BE2C (cell line): Measurements from ENCODE around the gene CD99.

Source experiments
- DNase-seq: peaks from one replicate; pipeline ENCODE4 v3.0.0-alpha.2; 2020
- H3K27me3 ChIP-seq: fragments of 250-450 bp; sonication (Bioruptor Pico); 2 replicates; pipeline ENCODE4 v1.5.1; 2020; ENCODE audit warnings: mild to moderate bottlenecking
- H3K36me3 ChIP-seq: fragments of 250-450 bp; sonication (Bioruptor Pico); 2 replicates; pipeline ENCODE4 v1.5.1; 2020; ENCODE audit warnings: mild to moderate bottlenecking
- H3K4me1 ChIP-seq: fragments of 250-450 bp; sonication (Bioruptor Pico); 2 replicates; pipeline ENCODE4 v1.5.1; 2020
- H3K4me3 ChIP-seq: 2 replicates; pipeline ENCODE4 v1.5.1; 2011; ENCODE audit warnings: low read depth, low read length
- H3K9me3 ChIP-seq: fragments of 250-450 bp; sonication (Bioruptor Pico); 2 replicates; pipeline ENCODE4 v1.5.1; 2020
- CTCF ChIP-seq: IDR thresholded peaks from 2 replicates; pipeline ENCODE4 v1.5.1; 2012; ENCODE audit warnings: mild to moderate bottlenecking, low read depth, low read length

CD99 gene

GRCh38 chrX:2701600-2701999 is 10.5 kb downstream of the CD99 start:
- Histone ChIP-seq H3K36me3 (no peaks in the 10 kb centered on the region), H3K4me3 (no peak overlapping the region), H3K4me1 (no peaks in the 10 kb centered on the region), H3K9me3 (no peaks in the 10 kb centered on the region), H3K27me3 (no peaks in the 10 kb centered on the region)
- TF ChIP-seq CTCF = no peak
- no peak for DNase-seq

GRCh38 chrX:2703991-2704369 is 12.9 kb downstream of the CD99 start:
- H3K9me3 ChIP-seq = no peaks in the 10 kb centered on the region
- H3K36me3 ChIP-seq = no peaks in the 10 kb centered on the region
- no peak overlapping the region for H3K4me3 ChIP-seq
- TF ChIP-seq CTCF = no peak
- no peak for DNase-seq
- H3K27me3 ChIP-seq = no peaks in the 10 kb centered on the region
- H3K4me1 ChIP-seq = no peaks in the 10 kb centered on the region

GRCh38 chrX:2705046-2705832 is 14.1 kb downstream of the CD99 start:
- H3K4me3 ChIP-seq = no peak overlapping the region
- no peaks in the 10 kb centered on the region for H3K9me3 ChIP-seq
- H3K36me3 ChIP-seq = no peaks in the 10 kb centered on the region
- no peaks in the 10 kb centered on the region for H3K27me3 ChIP-seq
- DNase-seq = no peak
- no peak for TF ChIP-seq CTCF
- no peaks in the 10 kb centered on the region for H3K4me1 ChIP-seq

GRCh38 chrX:2707334-2707760 is 16.3 kb downstream of the CD99 start:
- TF ChIP-seq CTCF = no peak
- no peak overlapping the region for H3K4me3 ChIP-seq

GRCh38 chrX:2708021-2708420 is 16.9 kb downstream of the CD99 start:
- Histone ChIP-seq H3K4me1 (no peaks in the 10 kb centered on the region), H3K9me3 (no peaks in the 10 kb centered on the region), H3K36me3 (no peaks in the 10 kb centered on the region), H3K4me3 (no peak overlapping the region), H3K27me3 (no peaks in the 10 kb centered on the region)
- no peak for TF ChIP-seq CTCF
- DNase-seq = no peak

More at GRCh38 chrX:2707334-2707760, 16.3 kb downstream of the CD99 start:
- Histone ChIP-seq H3K36me3 (no peaks in the 10 kb centered on the region), H3K4me1 (no peaks in the 10 kb centered on the region), H3K9me3 (no peaks in the 10 kb centered on the region), H3K27me3 (no peaks in the 10 kb centered on the region)
- DNase-seq = peak; percentile 16

- no peak for DNase-seq
- H3K4me3 ChIP-seq = no peak overlapping the region
- H3K9me3 ChIP-seq = no peaks in the 10 kb centered on the region
- H3K36me3 ChIP-seq = no peaks in the 10 kb centered on the region
- TF ChIP-seq CTCF = no peak
- H3K4me1 ChIP-seq = no peaks in the 10 kb centered on the region
- H3K27me3 ChIP-seq = no peaks in the 10 kb centered on the region
Measured at GRCh38 chrX:2708592-2709188, 17.6 kb downstream of the CD99 start.
